SK-N-SH (cell line): ENCODE results near the gene GPR17. TPM values are rescaled to one million over a fixed set of nuclear protein-coding genes. Genes with fewer than 3 reads are reported as not detected.

Source experiments
- CTCF ChIA-PET: fragments of 300-600, 350-600 bp; formaldehyde crosslinking; extraction: SDS; loops from one replicate; lab custom pipeline; 2021; lab: Yijun Ruan, JAX
- POLR2A ChIA-PET: fragments of 350-600 bp; sonication (Branson Sonifier 250); formaldehyde crosslinking; extraction: SDS; loops from one replicate; lab custom pipeline; 2020; ENCODE audit warnings: antibody characterized with exemption, inconsistent platforms; lab: Yijun Ruan, JAX
- DNase-seq: peaks from one replicate; pipeline ENCODE4 v3.0.0; 2012
- H2AFZ ChIP-seq: fragments of 200-600 bp; sonication (generic); 2 replicates; pipeline ENCODE4 v1.8.1; 2016; ENCODE audit warnings: antibody characterized with exemption, mild to moderate bottlenecking, low read depth
- H3F3A ChIP-seq: fragments of 200-600 bp; sonication (generic); replicated peaks from 2 replicates; pipeline ENCODE3; 2016; ENCODE audit warnings: antibody characterized with exemption, mild to moderate bottlenecking; ENCODE audit not compliant: insufficient read depth
- H3K27ac ChIP-seq, 2 experiments: fragments of 200-500 bp in 1 of 2; fragments of 200-600 bp in 1 of 2; sonication (Bioruptor generic) in 1 of 2; sonication (generic), shearing (Covaris generic) in 1 of 2; 2 replicates each; pipeline versions ENCODE4 v1.5.1 to v1.6.1; 2014 to 2016; ENCODE audit warnings: low read depth in 2 of 2, inconsistent platforms in 1 of 2, low read length in 1 of 2, mild to moderate bottlenecking in 1 of 2, mixed read lengths in 1 of 2
- H3K27me3 ChIP-seq: fragments of 200-600 bp; sonication (generic), shearing (Covaris generic); 2 replicates; pipeline ENCODE4 v1.6.1; 2016; ENCODE audit warnings: mixed run types; ENCODE audit not compliant: insufficient read depth
- H3K36me3 ChIP-seq, 2 experiments: fragments of 200-500 bp in 1 of 2; fragments of 200-600 bp in 1 of 2; sonication (Bioruptor generic) in 1 of 2; sonication (generic) in 1 of 2; replicated peaks in 1 of 2; 2 replicates each; pipeline versions ENCODE3 to v1.5.1; 2014 to 2016; ENCODE audit warnings: low read length in 1 of 2, mild to moderate bottlenecking in 1 of 2; ENCODE audit not compliant: insufficient read depth in 2 of 2, control insufficient read depth in 1 of 2
- H3K4me1 ChIP-seq, 2 experiments: fragments of 200-500 bp in 1 of 2; fragments of 200-600 bp in 1 of 2; sonication (Bioruptor generic) in 1 of 2; sonication (generic), shearing (Covaris generic) in 1 of 2; 2 replicates each; pipeline versions ENCODE4 v1.5.1 to v1.6.1; 2014 to 2016; ENCODE audit warnings: low read depth in 1 of 2, low read length in 1 of 2, mixed run types in 1 of 2; ENCODE audit not compliant: insufficient read depth in 2 of 2, control insufficient read depth in 1 of 2
- H3K4me2 ChIP-seq: fragments of 200-600 bp; sonication (generic), shearing (Covaris generic); 2 replicates; pipeline ENCODE4 v1.6.1; 2017; ENCODE audit warnings: mixed run types
- H3K4me3 ChIP-seq, 2 experiments: fragments of 200-500 bp in 1 of 2; fragments of 200-600 bp in 1 of 2; sonication (Bioruptor generic) in 1 of 2; sonication (generic), shearing (Covaris generic) in 1 of 2; 2 replicates each; pipeline versions ENCODE4 v1.5.1 to v1.8.1; 2014 to 2016; ENCODE audit warnings: low read depth in 2 of 2, inconsistent platforms in 1 of 2, low read length in 1 of 2, mild to moderate bottlenecking in 1 of 2, mixed read lengths in 1 of 2, moderate library complexity in 1 of 2
- H3K79me2 ChIP-seq: fragments of 200-600 bp; sonication (generic); 2 replicates; pipeline ENCODE4 v1.8.1; 2017; ENCODE audit warnings: mild to moderate bottlenecking; ENCODE audit not compliant: insufficient read depth
- H3K9ac ChIP-seq: fragments of 200-600 bp; sonication (generic); 2 replicates; pipeline ENCODE4 v1.6.1; 2017; ENCODE audit warnings: mixed run types
- H3K9me2 ChIP-seq: fragments of 200-600 bp; sonication (generic); 2 replicates; pipeline ENCODE4 v1.6.1; 2017; ENCODE audit warnings: mixed run types
- H3K9me3 ChIP-seq: fragments of 200-600 bp; sonication (generic); 2 replicates; pipeline ENCODE4 v1.6.1; 2017; ENCODE audit warnings: mixed run types, mild to moderate bottlenecking, moderate library complexity
- H4K20me1 ChIP-seq: fragments of 200-600 bp; sonication (generic); 2 replicates; pipeline ENCODE4 v1.6.1; 2017; ENCODE audit warnings: mild to moderate bottlenecking, mixed run types; ENCODE audit not compliant: insufficient read depth
- CHD2 ChIP-seq: fragments of 150-350 bp; IDR thresholded peaks from 2 replicates; pipeline ENCODE4 v1.6.1; 2018; ENCODE audit warnings: low read length; ENCODE audit not compliant: partially characterized antibody
- EP300 ChIP-seq, 2 experiments: IDR thresholded peaks; 2 replicates each; pipeline versions ENCODE4 v1.4.0 to v1.6.1; 2012; ENCODE audit warnings: borderline replicate concordance in 1 of 2, low read depth in 1 of 2, low read length in 1 of 2
- EZH2phosphoT487 ChIP-seq: fragments of 200-600 bp; sonication (generic); IDR thresholded peaks from 2 replicates; pipeline ENCODE4 v1.6.1; 2017; ENCODE audit warnings: low read depth, mixed run types, mild to moderate bottlenecking, antibody characterized with exemption, moderate library complexity, borderline replicate concordance
- FOSL2 ChIP-seq: IDR thresholded peaks from 2 replicates; pipeline ENCODE4 v1.4.0; 2012; ENCODE audit warnings: low read depth, mild to moderate bottlenecking, moderate library complexity, borderline replicate concordance
- FOXM1 ChIP-seq: IDR thresholded peaks from 2 replicates; pipeline ENCODE4 v1.4.0; 2012; ENCODE audit warnings: low read depth, mild to moderate bottlenecking
- GABPA ChIP-seq: IDR thresholded peaks from 2 replicates; pipeline ENCODE4 v1.4.0; 2012; ENCODE audit warnings: low read depth, mild to moderate bottlenecking
- IRF3 ChIP-seq: fragments of 150-350 bp; IDR thresholded peaks from 2 replicates; pipeline ENCODE4 v1.6.1; 2016; ENCODE audit warnings: mild to moderate bottlenecking, low read depth, low read length
- MAX ChIP-seq: IDR thresholded peaks from 2 replicates; pipeline ENCODE4 v1.4.0; 2012; ENCODE audit warnings: low read depth
- MEF2A ChIP-seq: IDR thresholded peaks from 2 replicates; pipeline ENCODE4 v1.4.0; 2012; ENCODE audit warnings: low read depth, borderline replicate concordance
- MXI1 ChIP-seq: IDR thresholded peaks from 2 replicates; pipeline ENCODE4 v1.6.1; 2012; ENCODE audit warnings: mild to moderate bottlenecking, low read depth, low read length, improper control_type of control experiment
- PBX3 ChIP-seq: IDR thresholded peaks from 2 replicates; pipeline ENCODE4; 2012
- RCOR1 ChIP-seq: fragments of 150-350 bp; IDR thresholded peaks from 2 replicates; pipeline ENCODE4 v1.6.1; 2017; ENCODE audit warnings: antibody characterized with exemption, low read length
- REST ChIP-seq: IDR thresholded peaks from 2 replicates; pipeline ENCODE4 v1.6.1; 2012; ENCODE audit warnings: mild to moderate bottlenecking, low read depth, low read length, moderate library complexity
- RFX5 ChIP-seq: IDR thresholded peaks from 2 replicates; pipeline ENCODE4 v1.6.1; 2012; ENCODE audit warnings: mild to moderate bottlenecking, improper control_type of control experiment, low read length
- RXRA ChIP-seq: IDR thresholded peaks from 2 replicates; pipeline ENCODE4 v1.4.0; 2012; ENCODE audit warnings: low read depth, mild to moderate bottlenecking, borderline replicate concordance
- TAF1 ChIP-seq: IDR thresholded peaks from 2 replicates; pipeline ENCODE4 v1.6.1; 2012; ENCODE audit warnings: low read depth, mild to moderate bottlenecking, low read length, moderate library complexity, borderline replicate concordance
- TCF12 ChIP-seq: IDR thresholded peaks from 2 replicates; pipeline ENCODE4 v1.4.0; 2012
- TEAD4 ChIP-seq: IDR thresholded peaks from 2 replicates; pipeline ENCODE4 v1.4.0; 2012; ENCODE audit warnings: mild to moderate bottlenecking, borderline replicate concordance; ENCODE audit not compliant: insufficient read depth
- USF1 ChIP-seq: IDR thresholded peaks from 2 replicates; pipeline ENCODE4 v1.4.0; 2012; ENCODE audit warnings: low read depth, borderline replicate concordance
- WGBS: methylation state at CpG from one replicate; pipeline ENCODE4 v1.1.6; 2017; ENCODE audit warnings: low lambda C conversion rate; 5-methylcytosine and 5-hydroxymethylcytosine counted together
- polyA plus RNA-seq, 3 experiments: library from polyadenylated mRNA; depleted of rRNA; stranded (reverse); fragments of >200 nt; gene quantifications; 2 replicates each; pipeline ENCODE4 v1.2.3, GENCODE V29; 2012

The GPR17 gene
- polyA plus RNA-seq, 1 of the 3 experiments (the other 2 are of a cell fraction) = 0.03 TPM

DNA sequence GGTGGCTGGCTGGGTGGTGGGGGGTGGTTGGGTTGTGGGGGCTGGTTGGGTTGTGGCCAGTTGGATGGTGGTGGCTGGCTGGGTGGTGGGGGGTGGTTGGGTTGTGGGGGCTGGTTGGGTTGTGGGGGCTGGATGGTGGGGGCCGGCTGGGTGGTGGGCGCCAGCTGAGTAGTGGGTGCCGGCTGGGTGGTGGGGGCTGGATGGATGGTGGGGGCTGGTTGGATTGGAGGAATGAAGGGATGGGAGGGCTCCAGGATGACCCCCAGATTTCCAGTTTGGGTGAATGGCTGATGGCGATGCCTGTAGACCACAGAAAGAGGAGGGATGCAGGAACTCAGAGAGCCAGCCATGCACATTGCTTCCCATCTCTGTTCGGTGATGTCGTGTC, 26.8 kb upstream of the GPR17 start:
- ChIA-PET CTCF (interaction anchor here (1.2 kb wide), 1 partner anchor 31 kb away, joined by 3 read pairs; no protein-coding TSS in a partner anchor), POLR2A (no interaction called here)

More for the DNA sequence above, 26.8 kb upstream of the GPR17 start:
- Histone ChIP-seq H3K36me3 (no peaks in the 10 kb centered on the region), H2AFZ (no peak overlapping the region), H4K20me1 (no peaks in the 10 kb centered on the region), H3K9ac (no peak overlapping the region), H3K9me2 (no peaks in the 10 kb centered on the region), H3K4me2 (no peak overlapping the region), H3K79me2 (no peaks in the 10 kb centered on the region)
- 91% methylated on average over 6 of the region's 6 CpGs for WGBS
- TF ChIP-seq PBX3 (no peak), CHD2 (no peak), TAF1 (no peak), RCOR1 (no peak), IRF3 (no peak), MEF2A (no peak), TEAD4 (no peak), REST (no peak), MAX (no peak), EP300 (IDR thresholded peaks at IDR 0.05; ENCODE audit: borderline replicate concordance in 1 of 2, low read depth in 1 of 2, low read length in 1 of 2) (no peak), GABPA (no peak), FOXM1 (no peak), EZH2phosphoT487 (no peak), TCF12 (no peak), RXRA (no peak), MXI1 (no peak), FOSL2 (no peak), USF1 (no peak), RFX5 (no peak)
- TF ChIP-seq, all 33 proteins: peak for 0
- Histone ChIP-seq H3K27me3 (no peaks in the 10 kb centered on the region), H3K4me1 (no peaks in the 10 kb centered on the region; a peak in 1 of 4 replicates), H3K4me3 (no peak overlapping the region), H3K27ac (no peak overlapping the region), H3F3A (no peaks in the 10 kb centered on the region), H3K9me3 (no peaks in the 10 kb centered on the region)
- DNase-seq = peak; percentile 10
